GM21576 (cell line): ENCODE measurements around the gene GPC5.
"Not testable (repeated sequence)": the region's sequence is repeated elsewhere in the genome, so short reads cannot be mapped to it uniquely, and the experiment has no call there.

ENCODE experiments used
- ATAC-seq: cut with Tn5 transposase; IDR thresholded peaks from one replicate; pipeline ENCODE4 v1.9.1; 2021; ENCODE audit warnings: mild to moderate bottlenecking, moderate library complexity; ENCODE audit not compliant: unreplicated experiment

The GPC5 gene

DNA sequence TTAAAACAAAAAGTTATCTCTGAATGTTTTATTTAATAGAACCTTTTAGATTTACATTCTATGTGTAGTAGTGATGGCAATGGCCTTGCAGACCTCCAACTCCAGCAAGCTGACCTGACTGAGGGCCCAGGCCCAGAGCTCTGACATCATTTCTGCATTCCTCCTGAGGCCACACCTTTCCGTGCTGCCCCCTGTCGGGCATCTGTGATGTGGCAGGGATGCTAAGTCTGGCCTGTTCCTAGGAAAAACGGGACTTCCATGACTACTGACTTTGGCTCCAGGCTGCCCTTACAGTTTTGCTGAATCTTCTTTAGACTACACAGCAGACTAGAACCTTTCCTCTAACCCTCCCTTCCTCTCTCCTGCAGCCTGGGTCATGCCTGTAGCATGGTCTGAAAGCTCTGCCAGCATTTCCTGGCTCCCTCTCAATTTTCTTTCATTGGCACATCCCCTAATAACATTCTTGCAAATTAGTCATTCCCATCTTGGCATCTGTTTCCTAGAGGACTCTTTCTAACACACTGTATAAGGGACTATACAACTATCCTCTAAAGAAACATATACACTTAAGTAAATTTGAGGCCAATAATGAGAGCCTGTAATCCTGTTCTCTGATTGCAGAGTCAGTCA is 249.1 kb downstream of the GPC5 start:
- no peak for ATAC-seq

DNA sequence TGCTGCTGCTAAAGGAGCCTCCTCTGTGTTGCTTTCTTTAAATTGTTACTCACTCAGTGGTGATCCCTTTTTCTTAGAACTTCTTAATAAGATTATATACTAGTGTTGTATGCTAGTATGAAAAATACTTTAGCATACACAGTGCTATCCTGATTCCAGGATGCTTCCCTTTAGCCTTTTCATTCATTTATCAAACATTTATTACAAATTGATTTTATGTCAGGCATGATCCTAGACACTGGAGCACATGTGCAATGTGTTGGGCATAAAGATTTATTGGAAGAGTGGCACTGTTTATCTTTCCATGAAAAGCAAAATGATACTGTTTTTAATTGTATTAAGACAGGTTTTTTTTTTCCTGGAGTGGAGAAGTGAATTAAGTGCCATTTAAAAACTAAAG is 249.6 kb downstream of the GPC5 start:
- no peak for ATAC-seq

DNA sequence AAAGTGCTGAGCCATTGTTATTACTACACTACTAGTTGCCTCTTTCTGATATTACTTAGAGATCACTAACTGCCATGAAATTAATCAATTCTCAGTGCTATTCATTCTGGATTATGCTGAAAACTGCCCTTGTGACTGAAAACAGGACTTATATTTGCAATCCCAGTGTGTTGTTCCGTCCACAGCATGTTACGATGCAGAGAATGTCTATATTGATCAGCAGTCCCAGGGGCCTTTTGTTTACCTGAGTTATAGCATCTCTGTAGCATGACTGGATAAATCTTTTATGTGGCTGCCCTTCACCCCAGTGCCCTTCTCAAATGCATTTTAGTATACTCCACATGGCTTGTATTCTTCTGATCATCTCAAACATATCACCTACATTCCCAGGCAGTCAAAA is 251.0 kb downstream of the GPC5 start:
- ATAC-seq, result no peak

DNA sequence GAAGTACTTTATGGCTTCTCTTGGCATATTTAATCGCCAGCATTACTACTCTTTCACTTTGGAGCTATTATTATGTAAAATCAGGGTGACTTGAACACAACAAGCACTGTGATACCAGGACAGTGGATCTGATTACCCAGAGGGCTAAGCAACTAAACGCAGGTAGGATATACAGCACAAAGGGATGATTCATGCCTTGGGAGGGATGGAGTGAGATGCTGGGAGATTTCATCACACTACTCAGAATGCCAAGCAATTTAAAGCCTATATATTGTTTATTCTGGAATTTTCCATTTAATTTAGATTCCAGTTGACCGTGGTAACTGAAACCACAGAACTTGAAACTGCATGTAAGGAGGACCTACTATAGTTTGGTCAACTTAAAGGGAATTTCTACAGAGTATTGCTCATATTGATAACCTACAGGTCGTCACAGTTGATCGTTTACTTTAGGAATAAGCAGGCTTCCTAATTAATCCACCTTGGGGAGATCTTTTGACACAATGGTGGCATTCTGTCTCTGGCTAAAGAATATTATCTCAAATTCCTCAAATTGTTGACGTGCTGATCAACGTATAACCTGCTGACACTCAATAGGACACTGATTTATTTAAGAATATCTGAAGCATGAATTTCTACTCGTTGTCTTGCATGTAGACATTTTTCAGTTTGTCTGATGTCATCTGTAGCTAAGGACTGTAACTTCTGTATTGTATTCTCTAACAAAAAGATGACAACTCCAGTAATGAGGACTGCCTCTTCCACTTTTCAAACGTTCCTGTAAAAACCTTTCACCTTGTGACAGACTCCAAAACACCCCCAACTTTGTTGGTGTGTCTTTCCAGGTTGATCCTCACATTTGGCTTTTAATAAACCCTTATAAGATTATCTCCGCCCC is 254.2 kb downstream of the GPC5 start:
- ATAC-seq, result no peak

DNA sequence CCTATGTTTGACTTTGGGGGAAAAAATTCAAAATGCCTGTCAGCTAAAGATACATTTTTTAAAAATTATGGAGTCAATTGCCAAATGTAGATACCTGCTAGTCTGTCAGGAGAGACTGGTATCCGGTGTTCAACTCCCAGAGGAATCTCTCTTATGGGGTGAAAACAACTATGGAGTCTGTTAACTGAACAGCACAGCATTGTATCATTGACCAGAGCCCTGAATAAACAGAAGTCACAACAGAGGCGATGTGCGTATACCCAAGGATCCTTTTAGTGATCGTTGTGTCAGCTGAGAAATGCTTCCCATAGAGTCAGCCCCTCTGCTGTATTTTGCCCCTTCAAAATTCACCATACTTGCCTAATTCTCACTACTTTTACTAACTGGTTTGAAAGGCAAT is 257.3 kb downstream of the GPC5 start:
- no peak for ATAC-seq

DNA sequence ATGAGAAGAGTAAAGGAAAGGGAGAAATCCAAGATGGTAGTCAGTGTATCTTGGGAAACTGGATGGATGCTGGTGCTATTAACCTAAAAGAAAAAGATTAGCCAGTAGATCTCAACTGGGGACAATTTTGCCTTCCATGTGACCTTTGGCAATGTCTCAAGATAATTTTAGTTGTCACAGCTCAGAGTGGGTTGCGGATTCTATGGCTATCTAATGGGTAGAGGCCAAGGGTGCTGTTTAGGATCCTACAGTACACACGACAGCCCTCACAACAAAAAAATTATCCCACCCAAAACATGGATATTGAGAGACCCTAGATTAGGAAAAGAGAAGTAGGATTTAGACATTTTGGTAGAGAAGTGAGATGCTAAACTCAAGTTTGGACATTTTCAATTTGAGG is 258.9 kb downstream of the GPC5 start:
- no peak for ATAC-seq

DNA sequence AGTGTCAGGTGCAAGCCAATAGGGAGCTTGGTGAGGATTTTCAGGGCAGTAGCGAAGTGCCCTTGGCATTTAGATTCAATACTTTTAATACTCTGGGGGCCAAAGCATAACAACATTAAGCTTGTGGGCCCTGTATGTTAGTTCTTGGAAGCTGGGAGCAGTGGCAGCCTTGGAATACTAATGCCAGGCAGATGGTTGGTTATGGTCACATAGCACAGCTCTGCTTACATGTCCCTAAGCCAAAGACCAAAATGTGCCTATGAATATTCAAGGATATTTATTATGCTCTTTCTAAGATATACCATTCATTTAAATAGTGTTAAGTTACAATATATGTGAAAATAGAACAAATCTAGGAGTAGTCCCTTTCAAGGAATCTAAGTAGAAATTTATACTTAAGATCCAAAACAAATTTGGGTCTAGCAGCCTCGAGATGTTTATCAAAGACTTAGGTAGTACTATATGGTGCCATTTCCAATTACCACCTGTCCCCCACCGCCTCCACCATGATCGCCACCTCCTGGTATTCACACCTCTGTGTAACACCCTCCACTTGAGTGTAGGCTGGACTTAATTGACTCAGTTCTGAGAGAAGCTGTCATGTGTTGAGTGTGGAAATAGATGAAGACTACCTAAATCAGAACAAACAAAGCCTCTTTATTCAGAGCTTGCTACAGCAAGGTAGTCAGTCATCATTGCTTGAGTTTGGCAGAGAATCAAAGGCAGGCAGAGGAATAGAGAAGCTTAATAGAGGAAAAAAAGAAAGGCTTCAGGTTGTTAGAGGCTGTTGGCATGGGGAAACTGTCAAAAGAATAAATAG is 261.0 kb downstream of the GPC5 start:
- ATAC-seq, result no peak

DNA sequence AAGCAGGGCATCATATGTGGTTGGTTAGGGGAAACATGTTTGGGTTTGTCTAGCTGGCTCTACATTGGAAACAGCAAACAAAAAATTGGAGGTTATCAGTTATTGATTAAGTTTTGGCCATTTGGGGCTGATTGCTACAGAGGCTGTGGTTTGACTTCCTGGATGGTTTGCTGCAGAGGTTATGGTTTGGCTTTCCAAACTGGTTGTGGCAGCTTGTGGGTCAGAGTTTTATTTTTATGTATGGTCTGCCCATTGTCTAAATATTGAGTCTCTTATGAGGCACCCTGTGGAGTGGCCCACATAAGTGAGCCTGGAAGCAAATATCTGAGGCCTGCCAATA is 261.6 kb downstream of the GPC5 start:
- no peak for ATAC-seq

DNA sequence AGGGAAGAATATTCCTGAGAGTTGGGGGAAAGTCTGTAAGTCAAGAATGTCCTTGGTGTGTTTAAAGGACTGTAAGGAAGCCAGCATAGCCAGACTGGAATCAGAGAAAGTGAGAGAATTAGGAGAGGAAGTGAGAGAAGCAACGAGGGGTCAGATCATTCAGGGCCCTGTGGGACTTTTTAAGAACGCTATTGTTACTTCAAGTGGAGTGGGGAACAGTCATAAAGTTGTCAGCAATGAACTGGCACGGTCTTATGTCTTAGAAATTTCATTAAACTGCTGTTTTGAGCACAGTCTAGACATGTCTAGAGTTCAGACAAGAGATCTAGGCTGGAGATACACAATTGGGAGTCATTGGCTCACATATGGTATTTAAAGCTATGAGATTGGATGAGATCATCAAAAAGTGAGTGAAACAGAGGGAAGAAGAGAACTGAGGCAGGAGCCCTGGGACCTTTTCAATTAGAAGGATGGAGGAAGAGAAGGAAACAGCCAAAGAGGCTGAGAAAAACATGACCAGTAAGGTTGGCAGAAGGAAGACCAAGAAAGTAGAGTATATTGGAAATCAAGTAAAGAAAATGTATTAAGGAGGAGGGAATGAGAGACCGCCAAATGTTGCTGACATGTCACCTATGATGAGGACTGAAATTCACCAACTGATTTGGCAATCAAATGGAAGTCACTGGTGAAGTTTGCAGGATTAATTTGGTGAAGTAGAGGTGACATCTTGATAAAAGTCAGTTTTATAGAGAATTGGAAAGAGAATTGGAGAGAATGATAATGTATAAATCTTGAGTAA is 263.5 kb downstream of the GPC5 start:
- no peak for ATAC-seq

DNA sequence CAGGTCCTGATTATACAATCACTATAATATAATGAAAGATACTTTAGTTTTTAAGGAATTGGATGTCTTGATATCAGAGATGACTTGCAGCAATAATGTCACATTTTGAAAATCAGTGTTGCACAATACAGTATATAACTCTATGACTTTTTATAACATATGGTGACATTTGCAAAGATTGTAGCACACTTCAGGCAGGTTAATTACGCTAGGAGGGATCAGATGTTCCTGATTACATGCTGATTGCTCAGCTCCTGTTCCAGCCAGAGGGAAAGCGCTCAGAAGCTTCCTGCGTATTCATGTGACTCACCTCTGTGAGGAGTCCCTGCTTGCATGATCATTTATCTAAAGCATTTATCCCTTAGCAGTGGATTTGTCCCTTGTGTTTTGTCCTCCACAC is 265.6 kb downstream of the GPC5 start:
- no peak for ATAC-seq

DNA sequence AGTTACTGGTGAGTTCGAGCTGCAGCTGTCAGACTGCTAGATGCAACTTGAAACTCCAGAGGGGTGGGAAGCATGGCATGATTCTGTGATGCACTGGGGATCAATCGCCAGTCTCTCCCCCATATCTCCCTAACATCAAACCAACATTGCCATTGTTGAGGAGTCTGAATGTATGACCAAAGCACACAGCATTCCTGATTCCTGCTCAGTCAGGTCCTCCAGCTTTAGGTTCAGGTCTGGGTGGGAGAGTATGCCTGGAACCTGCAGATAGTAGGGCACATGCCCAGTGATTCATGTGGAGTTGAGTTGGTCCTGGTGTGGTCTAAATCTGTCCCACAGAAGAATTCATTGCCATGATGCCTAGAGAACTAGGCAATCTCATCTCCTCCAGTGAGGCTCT is 269.1 kb downstream of the GPC5 start:
- ATAC-seq, result no peak

DNA sequence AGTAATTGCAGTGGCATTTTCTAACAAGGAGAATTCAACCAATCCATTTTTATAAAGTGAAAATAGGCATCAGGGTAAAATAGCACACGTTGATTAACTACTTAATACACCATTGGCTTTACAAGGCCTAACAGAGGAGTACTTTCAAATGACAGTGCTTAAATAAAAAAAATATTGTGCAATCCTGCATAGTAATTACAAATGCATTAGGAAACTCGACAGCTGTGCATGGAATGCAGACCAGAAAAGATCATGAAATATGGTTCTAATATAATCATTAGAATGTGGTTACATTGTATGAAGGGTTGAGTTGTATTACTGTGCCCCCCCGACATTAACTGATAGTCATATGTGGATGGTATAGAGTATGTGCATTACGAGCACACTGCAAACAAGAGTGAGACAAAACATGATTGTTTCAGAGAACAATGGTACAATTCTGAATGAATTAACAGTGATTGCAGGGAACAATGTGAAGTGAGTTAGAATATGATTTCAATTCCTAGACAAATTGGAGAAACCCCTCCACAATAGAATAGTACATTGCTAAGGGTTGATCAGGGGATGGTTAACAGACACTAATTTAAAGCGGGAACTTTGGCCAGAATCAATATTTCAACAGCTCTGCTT is 270.6 kb downstream of the GPC5 start:
- ATAC-seq, result no peak

DNA sequence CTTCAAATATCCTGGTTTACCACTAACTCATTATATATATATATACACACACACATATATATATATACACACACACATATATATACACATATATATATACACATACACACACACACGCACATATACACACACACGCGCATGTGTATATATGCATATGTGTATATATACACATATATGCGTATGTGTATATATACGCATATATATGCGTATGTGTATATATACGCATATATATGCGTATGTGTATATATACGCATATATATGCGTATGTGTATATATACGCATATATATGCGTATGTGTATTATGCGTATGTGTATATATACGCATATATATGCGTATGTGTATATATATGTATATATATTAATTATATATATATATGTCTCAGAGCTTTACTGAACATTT is 275.9 kb downstream of the GPC5 start:
- ATAC-seq, result not testable (repeated sequence)

DNA sequence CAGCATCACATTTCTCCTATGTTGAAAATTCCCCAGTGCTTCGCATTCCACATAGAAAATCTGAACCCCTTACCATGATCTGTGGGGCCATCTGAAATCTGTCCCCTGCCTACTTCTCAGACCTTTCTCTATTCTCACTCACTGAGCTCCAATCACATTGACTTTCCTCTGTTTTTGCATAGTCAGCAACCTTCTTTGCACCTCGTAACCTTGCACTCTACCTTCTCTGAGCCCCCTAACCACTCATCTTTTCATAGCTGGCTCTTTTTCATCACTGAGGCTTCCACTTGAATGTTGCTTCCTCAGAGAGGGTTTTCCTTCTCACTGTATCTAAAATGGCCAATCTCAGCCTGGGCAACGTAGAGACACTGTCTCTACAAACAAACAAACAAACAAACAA is 286.3 kb downstream of the GPC5 start:
- ATAC-seq, result no peak

DNA sequence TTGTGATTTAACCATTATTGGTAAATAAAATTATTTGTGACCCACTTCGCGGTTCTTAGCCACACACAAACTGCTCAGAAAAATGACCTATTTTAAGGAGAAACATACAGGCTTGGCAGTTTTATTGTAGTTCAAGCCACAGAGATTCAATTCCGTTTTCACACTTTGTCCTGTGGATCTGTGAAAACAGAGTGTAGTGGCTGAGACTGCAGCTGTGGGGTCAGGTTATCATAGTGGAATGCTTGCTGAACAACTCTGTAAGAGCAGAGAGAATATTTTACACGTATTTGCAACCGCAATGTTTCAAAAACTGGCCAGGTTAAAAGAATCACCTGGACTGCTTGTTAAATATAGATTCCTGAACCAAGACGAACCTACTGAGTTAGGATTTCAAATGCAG is 292.5 kb downstream of the GPC5 start:
- ATAC-seq, result no peak

DNA sequence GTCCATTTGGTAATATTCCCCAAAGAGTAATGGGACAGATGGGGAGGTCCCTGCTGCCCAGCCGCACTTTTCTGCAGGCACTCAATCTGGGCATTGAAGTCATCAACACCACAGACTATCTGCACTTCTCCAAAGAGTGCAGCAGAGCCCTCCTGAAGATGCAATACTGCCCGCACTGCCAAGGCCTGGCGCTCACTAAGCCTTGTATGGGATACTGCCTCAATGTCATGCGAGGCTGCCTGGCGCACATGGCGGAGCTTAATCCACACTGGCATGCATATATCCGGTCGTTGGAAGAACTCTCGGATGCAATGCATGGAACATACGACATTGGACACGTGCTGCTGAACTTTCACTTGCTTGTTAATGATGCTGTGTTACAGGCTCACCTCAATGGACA is 295.0 kb downstream of the GPC5 start:
- ATAC-seq, result no peak

DNA sequence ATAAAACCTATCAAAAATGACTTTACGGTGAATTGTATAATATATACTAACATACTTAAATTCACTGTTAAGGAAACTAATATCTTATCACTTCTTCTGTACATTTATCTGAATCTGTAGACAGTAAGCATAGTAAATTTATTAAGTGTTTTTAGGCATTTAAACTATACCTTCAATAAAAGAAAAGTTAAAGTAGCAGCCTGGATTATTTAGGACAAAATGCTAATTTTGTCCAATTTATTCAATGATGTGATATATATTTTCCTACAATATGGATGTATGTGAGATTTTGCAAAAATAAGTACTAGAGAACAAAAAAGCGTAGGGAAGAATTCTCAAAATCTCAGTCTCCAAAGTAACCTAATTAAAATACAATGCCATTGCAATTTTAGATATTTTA is 299.9 kb downstream of the GPC5 start:
- no peak for ATAC-seq

DNA sequence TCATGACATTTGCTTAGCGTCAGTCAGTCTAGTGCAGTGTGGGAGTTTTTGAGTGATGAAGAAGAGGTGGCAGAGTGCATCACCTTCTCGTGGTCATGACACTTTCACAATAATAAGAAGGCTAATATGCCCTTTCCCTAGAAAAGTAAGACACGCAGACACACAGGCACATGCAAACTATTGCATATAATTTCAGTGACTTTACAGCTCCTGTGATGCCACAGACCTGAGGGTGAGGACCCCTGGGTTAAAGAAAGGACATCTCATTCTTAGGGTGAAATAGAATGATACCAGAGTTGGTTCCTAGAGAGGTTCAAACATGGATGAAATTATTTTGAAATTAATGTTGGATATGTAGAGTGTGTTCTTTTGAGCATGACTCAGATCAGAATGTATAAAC is 300.3 kb downstream of the GPC5 start:
- ATAC-seq, result no peak

DNA sequence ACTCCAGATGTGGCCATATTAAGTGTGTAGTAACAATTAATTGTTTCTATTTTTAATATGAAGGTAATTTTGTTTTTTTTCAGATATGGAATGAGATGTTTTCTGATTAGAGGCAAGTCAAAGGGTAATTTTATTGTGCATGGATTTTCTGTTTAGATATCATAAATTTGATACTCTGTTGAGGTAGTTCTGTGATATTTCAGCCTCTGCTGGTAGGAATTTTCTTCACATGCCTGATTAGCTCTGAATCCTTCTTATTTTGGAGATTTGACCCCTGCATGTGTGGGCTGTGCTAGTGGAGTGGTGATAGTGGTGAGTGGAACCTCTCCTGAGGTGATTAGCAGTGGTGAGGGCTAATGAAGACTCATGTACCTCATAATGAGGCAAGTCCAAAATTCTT is 301.4 kb downstream of the GPC5 start:
- ATAC-seq, result no peak

DNA sequence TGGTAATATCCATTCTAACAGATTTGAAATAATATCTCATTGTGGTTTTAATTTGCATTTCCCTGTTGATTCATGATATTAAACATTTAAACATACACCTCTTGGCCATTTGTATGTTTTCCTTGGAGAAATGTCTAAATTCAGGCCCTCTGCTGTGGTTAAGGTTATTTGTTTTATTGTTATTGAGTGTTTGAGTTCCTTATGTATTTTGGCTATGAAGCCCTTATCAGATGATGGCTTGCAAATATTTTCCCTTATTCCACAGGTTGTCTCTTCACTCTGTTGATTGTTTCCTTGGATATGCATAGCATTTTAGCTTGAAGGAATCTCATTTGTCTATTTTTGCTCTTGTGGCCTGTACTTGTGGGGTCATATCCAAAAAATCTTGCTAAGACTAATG is 303.6 kb downstream of the GPC5 start:
- no peak for ATAC-seq

DNA sequence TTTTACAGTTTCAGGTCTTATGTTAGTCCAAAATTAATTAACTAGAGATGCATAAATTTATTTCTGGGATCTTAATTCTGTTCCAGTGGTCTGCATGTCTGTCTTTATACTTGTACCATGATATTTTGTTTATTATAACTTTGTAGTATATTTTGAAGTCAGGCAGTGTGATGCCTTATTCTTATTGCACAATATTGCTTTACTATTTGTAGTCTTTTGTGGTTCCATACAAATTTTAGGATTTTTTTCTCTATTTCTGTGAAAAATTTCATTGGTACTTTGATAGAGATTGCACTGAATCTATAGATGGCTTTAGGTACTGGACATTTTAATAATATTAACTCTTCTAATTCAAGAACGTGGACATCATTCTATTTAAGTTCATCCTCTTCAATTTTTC is 304.0 kb downstream of the GPC5 start:
- no peak for ATAC-seq
